Cardiac muscle cell (in vitro differentiated cells and primary cell): Measurements from ENCODE around the gene UBE2N. TPM values are rescaled to one million over a fixed set of nuclear protein-coding genes. Genes with fewer than 3 reads are reported as not detected.
"Not testable (repeated sequence)": the region's sequence is repeated elsewhere in the genome, so short reads cannot be mapped to it uniquely, and the experiment has no call there.

Experiments used
- DNase-seq, 2 donors: peaks; one replicate each; pipeline versions ENCODE4 v3.0.0 to v3.0.0-alpha.2; 2010 to 2017; ENCODE audit warnings: low read depth in 1 of 2, low spot score in 1 of 2
- H3K27ac ChIP-seq: fragments of 200-600 bp; sonication (generic); 2 replicates; pipeline ENCODE4 v1.5.1; 2016
- H3K27me3 ChIP-seq: fragments of 200-600 bp; sonication (generic); 2 replicates; pipeline ENCODE4 v1.6.0; 2016; ENCODE audit warnings: control low read depth
- H3K36me3 ChIP-seq: fragments of 200-600 bp; sonication (generic); 2 replicates; pipeline ENCODE4 v1.5.1; 2016; ENCODE audit warnings: control low read depth
- H3K4me1 ChIP-seq: fragments of 200-600 bp; sonication (generic); 2 replicates; pipeline ENCODE4 v1.8.1; 2017; ENCODE audit warnings: low read depth, mild to moderate bottlenecking, mixed run types
- H3K4me3 ChIP-seq: fragments of 200-600 bp; sonication (generic); 2 replicates; pipeline ENCODE4 v1.5.1; 2016; ENCODE audit warnings: mild to moderate bottlenecking
- H3K9me3 ChIP-seq: fragments of 200-600 bp; sonication (generic); 2 replicates; pipeline ENCODE4 v1.5.1; 2017; ENCODE audit warnings: low read depth, mild to moderate bottlenecking, control low read depth
- polyA plus RNA-seq: library from polyadenylated mRNA; unstranded; fragments of >200 nt; fragmentation: Nextera tagmentation; extraction: Ambion mirVana; gene quantifications from 2 replicates; pipeline ENCODE4 v1.2.1, GENCODE V29; 2016
- total RNA-seq: library from RNA; depleted of rRNA; stranded (reverse); fragments of >200 nt; gene quantifications from 2 replicates; pipeline ENCODE4 v1.2.3, GENCODE V29; 2016
- TF ChIP-seq, protein P1 (sequence below): IDR thresholded peaks from 2 replicates; pipeline ENCODE4 v1.5.1; 2012; ENCODE audit warnings: low read depth, mild to moderate bottlenecking, low read length

Gene UBE2N
- total and polyA plus RNA-seq, 2 experiments from 2014 or later = 17.2 to 168 TPM

- H3K4me1 ChIP-seq = peaks cover 16% of the 10 kb centered on the region
- H3K36me3 ChIP-seq = peaks cover 13% of the 10 kb centered on the region
- TF ChIP-seq, protein P1, sequence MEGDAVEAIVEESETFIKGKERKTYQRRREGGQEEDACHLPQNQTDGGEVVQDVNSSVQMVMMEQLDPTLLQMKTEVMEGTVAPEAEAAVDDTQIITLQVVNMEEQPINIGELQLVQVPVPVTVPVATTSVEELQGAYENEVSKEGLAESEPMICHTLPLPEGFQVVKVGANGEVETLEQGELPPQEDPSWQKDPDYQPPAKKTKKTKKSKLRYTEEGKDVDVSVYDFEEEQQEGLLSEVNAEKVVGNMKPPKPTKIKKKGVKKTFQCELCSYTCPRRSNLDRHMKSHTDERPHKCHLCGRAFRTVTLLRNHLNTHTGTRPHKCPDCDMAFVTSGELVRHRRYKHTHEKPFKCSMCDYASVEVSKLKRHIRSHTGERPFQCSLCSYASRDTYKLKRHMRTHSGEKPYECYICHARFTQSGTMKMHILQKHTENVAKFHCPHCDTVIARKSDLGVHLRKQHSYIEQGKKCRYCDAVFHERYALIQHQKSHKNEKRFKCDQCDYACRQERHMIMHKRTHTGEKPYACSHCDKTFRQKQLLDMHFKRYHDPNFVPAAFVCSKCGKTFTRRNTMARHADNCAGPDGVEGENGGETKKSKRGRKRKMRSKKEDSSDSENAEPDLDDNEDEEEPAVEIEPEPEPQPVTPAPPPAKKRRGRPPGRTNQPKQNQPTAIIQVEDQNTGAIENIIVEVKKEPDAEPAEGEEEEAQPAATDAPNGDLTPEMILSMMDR = no peak
- peak overlapping the region; percentile 86 for H3K4me3 ChIP-seq
- peak overlapping the region; percentile 79 for H3K27ac ChIP-seq
- H3K27me3 ChIP-seq = no peaks in the 10 kb centered on the region
- H3K9me3 ChIP-seq = no peaks in the 10 kb centered on the region
- no peak for DNase-seq
Observed at GRCh38 chr12:93381161-93381975, 60.4 kb downstream of the UBE2N start.

DNA sequence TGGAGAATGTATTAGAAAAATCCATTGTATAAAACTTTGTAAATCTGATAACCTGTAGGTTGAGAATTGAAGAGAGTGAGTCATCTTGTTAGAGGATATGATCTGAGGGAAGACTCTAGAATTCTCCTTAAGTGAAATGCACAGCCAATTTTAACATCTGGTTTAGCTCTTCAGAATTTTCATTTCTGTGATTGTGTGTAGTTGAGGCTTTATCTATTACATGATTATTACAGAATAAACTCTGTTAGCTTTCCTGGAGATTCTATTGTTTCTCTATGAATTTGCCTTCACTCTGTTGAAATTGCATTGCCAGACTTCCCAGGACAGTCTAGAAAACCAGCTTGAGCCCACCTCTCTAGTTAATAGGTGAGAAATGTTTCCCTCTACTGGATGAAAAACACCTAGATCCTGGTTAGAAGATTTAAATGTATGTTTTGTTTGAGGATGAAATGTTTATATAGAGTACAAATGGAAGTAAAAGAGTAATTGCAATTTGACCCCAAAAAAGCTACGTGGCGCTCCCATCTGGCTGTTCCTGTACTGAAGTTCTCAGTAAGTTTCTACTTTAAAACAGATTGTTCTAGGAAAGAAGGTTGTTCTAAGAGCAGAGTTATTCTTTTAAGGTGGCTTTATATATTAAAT is 61.1 kb downstream of the UBE2N start:
- Histone ChIP-seq H3K4me3 (peak overlapping the region; percentile 86), H3K9me3 (no peaks in the 10 kb centered on the region), H3K36me3 (peaks cover 13% of the 10 kb centered on the region), H3K27ac (peak overlapping the region; percentile 79), H3K27me3 (no peaks in the 10 kb centered on the region), H3K4me1 (peaks cover 19% of the 10 kb centered on the region)
- DNase-seq = peak in 1 of 2 donors; percentile 55
- TF ChIP-seq, protein P1 = peak; percentile 27

DNA sequence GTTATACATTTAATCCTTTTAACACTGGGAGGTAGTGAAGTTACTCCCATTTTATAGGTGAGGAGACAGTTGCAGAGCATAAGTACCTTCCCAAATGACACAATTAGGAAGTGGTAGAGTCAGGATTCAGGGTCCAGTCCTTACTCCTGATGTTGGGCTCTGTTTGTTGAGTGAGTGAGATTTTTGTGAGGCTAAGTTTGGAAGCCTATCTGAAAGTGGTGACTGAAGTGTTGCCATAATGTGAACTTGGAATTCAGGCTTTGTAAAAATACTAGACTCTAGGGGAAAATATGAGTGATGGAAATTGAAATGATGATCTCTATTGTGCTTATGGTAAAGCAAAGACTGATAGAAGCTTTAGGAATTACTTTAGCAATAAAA is 61.8 kb downstream of the UBE2N start:
- Histone ChIP-seq H3K27me3 (no peaks in the 10 kb centered on the region), H3K9me3 (no peaks in the 10 kb centered on the region), H3K36me3 (peaks cover 7% of the 10 kb centered on the region), H3K4me1 (peaks cover 15% of the 10 kb centered on the region), H3K4me3 (peak overlapping the region; percentile 86), H3K27ac (peak overlapping the region; percentile 79)
- DNase-seq = peak in 1 of 2 donors; percentile 18
- TF ChIP-seq, protein P1 = no peak

- Histone ChIP-seq H3K27ac (peak overlapping the region; percentile 79), H3K27me3 (no peaks in the 10 kb centered on the region), H3K9me3 (no peaks in the 10 kb centered on the region), H3K4me1 (peaks cover 12% of the 10 kb centered on the region), H3K4me3 (peak overlapping the region; percentile 86), H3K36me3 (peaks cover 5% of the 10 kb centered on the region)
- DNase-seq = no peak
- TF ChIP-seq, protein P1 = no peak
Observed at GRCh38 chr12:93379326-93379980, 62.3 kb downstream of the UBE2N start.

GRCh38 chr12:93378998-93379325 is 62.8 kb downstream of the UBE2N start:
- no peaks in the 10 kb centered on the region for H3K27me3 ChIP-seq
- TF ChIP-seq, protein P1 = no peak
- peaks cover 17% of the 10 kb centered on the region for H3K4me1 ChIP-seq
- no peaks in the 10 kb centered on the region for H3K9me3 ChIP-seq
- no peak for DNase-seq
- peak overlapping the region; percentile 86 for H3K4me3 ChIP-seq
- H3K27ac ChIP-seq = peak overlapping the region; percentile 79
- peaks cover 5% of the 10 kb centered on the region for H3K36me3 ChIP-seq

- H3K9me3 ChIP-seq, H3K36me3 ChIP-seq, H3K27me3 ChIP-seq: not testable (repeated sequence)
- DNase-seq = peak in 1 of 2 donors; percentile 74
- Histone ChIP-seq H3K4me1 (peaks cover 16% of the 10 kb centered on the region), H3K27ac (peak overlapping the region; percentile 79), H3K4me3 (peak overlapping the region; percentile 86)
Observed at GRCh38 chr12:93378196-93378997, 63.4 kb downstream of the UBE2N start.
